ENCODE measurements around the gene LPAR3. TPM values are rescaled to one million over a fixed set of nuclear protein-coding genes. Genes with fewer than 3 reads are reported as not detected.

LPAR3 gene
- total and polyA plus RNA-seq, 2 experiments from 2014 or later = 10.4 to 36.9 TPM

DNA sequence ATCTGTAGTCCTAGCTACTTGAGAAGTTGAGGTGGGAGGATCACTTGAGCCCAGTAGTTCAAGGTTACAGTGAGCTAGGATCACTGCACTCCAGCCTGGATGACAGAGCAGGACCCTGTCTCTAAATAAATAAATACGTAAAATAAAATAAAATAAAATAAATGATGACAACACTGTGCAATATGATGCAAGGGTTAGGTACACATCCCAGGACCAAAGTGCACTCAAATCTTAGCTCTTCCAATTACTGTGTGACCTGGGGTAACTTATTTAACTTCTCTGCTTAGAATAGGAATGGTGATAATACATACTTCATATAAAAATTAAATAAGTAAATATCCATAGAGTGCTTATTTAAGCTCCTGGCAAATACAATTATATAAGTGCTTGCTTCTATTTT, 53.5 kb downstream of the LPAR3 start:
- H3K36me3 ChIP-seq (ENCODE audit: insufficient read depth) = no peaks in the 10 kb centered on the region
- no peak overlapping the region for H3K27ac Mint-ChIP-seq
- H3F3A ChIP-seq (replicated peaks; ENCODE audit: low read depth) = no peaks in the 10 kb centered on the region
- H3K4me2 ChIP-seq = no peak overlapping the region
- no peaks in the 10 kb centered on the region for H3K9me2 ChIP-seq (ENCODE audit: insufficient read depth)
- no peaks in the 10 kb centered on the region for H3K27me3 ChIP-seq (ENCODE audit: insufficient read depth)
- TF ChIP-seq, protein P1, sequence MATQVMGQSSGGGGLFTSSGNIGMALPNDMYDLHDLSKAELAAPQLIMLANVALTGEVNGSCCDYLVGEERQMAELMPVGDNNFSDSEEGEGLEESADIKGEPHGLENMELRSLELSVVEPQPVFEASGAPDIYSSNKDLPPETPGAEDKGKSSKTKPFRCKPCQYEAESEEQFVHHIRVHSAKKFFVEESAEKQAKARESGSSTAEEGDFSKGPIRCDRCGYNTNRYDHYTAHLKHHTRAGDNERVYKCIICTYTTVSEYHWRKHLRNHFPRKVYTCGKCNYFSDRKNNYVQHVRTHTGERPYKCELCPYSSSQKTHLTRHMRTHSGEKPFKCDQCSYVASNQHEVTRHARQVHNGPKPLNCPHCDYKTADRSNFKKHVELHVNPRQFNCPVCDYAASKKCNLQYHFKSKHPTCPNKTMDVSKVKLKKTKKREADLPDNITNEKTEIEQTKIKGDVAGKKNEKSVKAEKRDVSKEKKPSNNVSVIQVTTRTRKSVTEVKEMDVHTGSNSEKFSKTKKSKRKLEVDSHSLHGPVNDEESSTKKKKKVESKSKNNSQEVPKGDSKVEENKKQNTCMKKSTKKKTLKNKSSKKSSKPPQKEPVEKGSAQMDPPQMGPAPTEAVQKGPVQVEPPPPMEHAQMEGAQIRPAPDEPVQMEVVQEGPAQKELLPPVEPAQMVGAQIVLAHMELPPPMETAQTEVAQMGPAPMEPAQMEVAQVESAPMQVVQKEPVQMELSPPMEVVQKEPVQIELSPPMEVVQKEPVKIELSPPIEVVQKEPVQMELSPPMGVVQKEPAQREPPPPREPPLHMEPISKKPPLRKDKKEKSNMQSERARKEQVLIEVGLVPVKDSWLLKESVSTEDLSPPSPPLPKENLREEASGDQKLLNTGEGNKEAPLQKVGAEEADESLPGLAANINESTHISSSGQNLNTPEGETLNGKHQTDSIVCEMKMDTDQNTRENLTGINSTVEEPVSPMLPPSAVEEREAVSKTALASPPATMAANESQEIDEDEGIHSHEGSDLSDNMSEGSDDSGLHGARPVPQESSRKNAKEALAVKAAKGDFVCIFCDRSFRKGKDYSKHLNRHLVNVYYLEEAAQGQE (IDR thresholded peaks at IDR 0.05; ENCODE audit: unreplicated experiment) = no peak
- TF ChIP-seq, protein P2, sequence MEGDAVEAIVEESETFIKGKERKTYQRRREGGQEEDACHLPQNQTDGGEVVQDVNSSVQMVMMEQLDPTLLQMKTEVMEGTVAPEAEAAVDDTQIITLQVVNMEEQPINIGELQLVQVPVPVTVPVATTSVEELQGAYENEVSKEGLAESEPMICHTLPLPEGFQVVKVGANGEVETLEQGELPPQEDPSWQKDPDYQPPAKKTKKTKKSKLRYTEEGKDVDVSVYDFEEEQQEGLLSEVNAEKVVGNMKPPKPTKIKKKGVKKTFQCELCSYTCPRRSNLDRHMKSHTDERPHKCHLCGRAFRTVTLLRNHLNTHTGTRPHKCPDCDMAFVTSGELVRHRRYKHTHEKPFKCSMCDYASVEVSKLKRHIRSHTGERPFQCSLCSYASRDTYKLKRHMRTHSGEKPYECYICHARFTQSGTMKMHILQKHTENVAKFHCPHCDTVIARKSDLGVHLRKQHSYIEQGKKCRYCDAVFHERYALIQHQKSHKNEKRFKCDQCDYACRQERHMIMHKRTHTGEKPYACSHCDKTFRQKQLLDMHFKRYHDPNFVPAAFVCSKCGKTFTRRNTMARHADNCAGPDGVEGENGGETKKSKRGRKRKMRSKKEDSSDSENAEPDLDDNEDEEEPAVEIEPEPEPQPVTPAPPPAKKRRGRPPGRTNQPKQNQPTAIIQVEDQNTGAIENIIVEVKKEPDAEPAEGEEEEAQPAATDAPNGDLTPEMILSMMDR (conservative IDR thresholded peaks at IDR 0.05; ENCODE audit: low read depth in 2 of 2) = no peak
- TF ChIP-seq NANOG (IDR thresholded peaks at IDR 0.05; ENCODE audit: borderline replicate concordance) (no peak), JUNB (IDR thresholded peaks at IDR 0.05; ENCODE audit: unreplicated experiment) (no peak), EZH2phosphoT487 (IDR thresholded peaks at IDR 0.05; ENCODE audit: unreplicated experiment) (no peak), STAT1 (IDR thresholded peaks at IDR 0.05; ENCODE audit: unreplicated experiment) (no peak)
- H2AFZ ChIP-seq = no peak overlapping the region
- H3K4me1 ChIP-seq (ENCODE audit: insufficient read depth) = no peaks in the 10 kb centered on the region
- H3K4me1 Mint-ChIP-seq = peaks cover 15% of the 10 kb centered on the region
- H3K4me3 ChIP-seq = no peak overlapping the region
- no peaks in the 10 kb centered on the region for H3K27me3 Mint-ChIP-seq (ENCODE audit: insufficient read depth, low read depth, poor library complexity)
- H3K4me3 Mint-ChIP-seq = no peak overlapping the region
- DNase-seq (ENCODE audit: low spot score) (no peak), ATAC-seq (no peak)
- no peaks in the 10 kb centered on the region for H3K36me3 Mint-ChIP-seq (ENCODE audit: low read depth)
- H3K27ac ChIP-seq (ENCODE audit: low read depth) = no peak overlapping the region
- H3K79me2 ChIP-seq (replicated peaks; ENCODE audit: insufficient read depth) = 0 out of 2 replicates have a peak, but pooled peaks cover 6% of the 10 kb centered on the region
- 0 out of 2 replicates have a peak, but pooled peaks cover 3% of the 10 kb centered on the region for H4K20me1 ChIP-seq (replicated peaks; ENCODE audit: insufficient read depth)
- H3K9me3 Mint-ChIP-seq = no peaks in the 10 kb centered on the region

DNA sequence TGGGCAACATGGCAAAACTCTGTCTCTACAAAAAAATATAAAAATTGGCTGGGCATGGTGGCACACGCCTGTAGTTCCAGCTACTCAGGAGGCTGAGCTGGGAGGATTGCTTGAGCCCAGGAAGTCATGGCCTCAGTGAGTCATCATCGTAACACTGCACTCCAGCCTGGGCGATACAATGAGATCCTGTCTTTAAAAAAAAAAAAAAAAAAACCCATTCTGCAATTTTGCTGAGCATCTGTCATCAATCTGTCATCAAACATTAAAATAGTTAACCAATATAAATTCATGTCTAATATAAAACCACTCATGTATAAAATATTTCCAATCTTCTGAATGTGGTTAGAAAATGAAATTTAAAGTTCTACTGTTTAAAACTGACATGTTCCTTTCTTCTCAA, 56.9 kb downstream of the LPAR3 start:
- H3K9me2 ChIP-seq (ENCODE audit: insufficient read depth) = no peaks in the 10 kb centered on the region
- Mint-ChIP-seq H3K4me3 (no peak overlapping the region), H3K4me1 (no peaks in the 10 kb centered on the region), H3K9me3 (no peaks in the 10 kb centered on the region), H3K27ac (no peak overlapping the region), H3K27me3 (ENCODE audit: insufficient read depth, low read depth, poor library complexity) (no peaks in the 10 kb centered on the region), H3K36me3 (ENCODE audit: low read depth) (no peaks in the 10 kb centered on the region)
- H3K4me3 ChIP-seq = no peak overlapping the region
- no peaks in the 10 kb centered on the region for H3K79me2 ChIP-seq (replicated peaks; ENCODE audit: insufficient read depth)
- H3K27ac ChIP-seq (ENCODE audit: low read depth) = no peak overlapping the region
- peaks cover 3% of the 10 kb centered on the region; the same call in 1 of the 2 replicates for H4K20me1 ChIP-seq (replicated peaks; ENCODE audit: insufficient read depth)
- no peaks in the 10 kb centered on the region for H3K36me3 ChIP-seq (ENCODE audit: insufficient read depth)
- H3K4me2 ChIP-seq = no peak overlapping the region
- H3K27me3 ChIP-seq (ENCODE audit: insufficient read depth) = no peaks in the 10 kb centered on the region
- TF ChIP-seq ZNF114 (CRISPR knock-in tag; IDR thresholded peaks at IDR 0.05) (no peak), EZH2phosphoT487 (IDR thresholded peaks at IDR 0.05; ENCODE audit: unreplicated experiment) (no peak), POLR2AphosphoS5 (IDR thresholded peaks at IDR 0.05; ENCODE audit: low read depth) (no peak), STAT1 (IDR thresholded peaks at IDR 0.05; ENCODE audit: unreplicated experiment) (no peak)
- TF ChIP-seq, protein P3, sequence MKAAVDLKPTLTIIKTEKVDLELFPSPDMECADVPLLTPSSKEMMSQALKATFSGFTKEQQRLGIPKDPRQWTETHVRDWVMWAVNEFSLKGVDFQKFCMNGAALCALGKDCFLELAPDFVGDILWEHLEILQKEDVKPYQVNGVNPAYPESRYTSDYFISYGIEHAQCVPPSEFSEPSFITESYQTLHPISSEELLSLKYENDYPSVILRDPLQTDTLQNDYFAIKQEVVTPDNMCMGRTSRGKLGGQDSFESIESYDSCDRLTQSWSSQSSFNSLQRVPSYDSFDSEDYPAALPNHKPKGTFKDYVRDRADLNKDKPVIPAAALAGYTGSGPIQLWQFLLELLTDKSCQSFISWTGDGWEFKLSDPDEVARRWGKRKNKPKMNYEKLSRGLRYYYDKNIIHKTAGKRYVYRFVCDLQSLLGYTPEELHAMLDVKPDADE (IDR thresholded peaks at IDR 0.05) = no peak
- TF ChIP-seq, protein P4, sequence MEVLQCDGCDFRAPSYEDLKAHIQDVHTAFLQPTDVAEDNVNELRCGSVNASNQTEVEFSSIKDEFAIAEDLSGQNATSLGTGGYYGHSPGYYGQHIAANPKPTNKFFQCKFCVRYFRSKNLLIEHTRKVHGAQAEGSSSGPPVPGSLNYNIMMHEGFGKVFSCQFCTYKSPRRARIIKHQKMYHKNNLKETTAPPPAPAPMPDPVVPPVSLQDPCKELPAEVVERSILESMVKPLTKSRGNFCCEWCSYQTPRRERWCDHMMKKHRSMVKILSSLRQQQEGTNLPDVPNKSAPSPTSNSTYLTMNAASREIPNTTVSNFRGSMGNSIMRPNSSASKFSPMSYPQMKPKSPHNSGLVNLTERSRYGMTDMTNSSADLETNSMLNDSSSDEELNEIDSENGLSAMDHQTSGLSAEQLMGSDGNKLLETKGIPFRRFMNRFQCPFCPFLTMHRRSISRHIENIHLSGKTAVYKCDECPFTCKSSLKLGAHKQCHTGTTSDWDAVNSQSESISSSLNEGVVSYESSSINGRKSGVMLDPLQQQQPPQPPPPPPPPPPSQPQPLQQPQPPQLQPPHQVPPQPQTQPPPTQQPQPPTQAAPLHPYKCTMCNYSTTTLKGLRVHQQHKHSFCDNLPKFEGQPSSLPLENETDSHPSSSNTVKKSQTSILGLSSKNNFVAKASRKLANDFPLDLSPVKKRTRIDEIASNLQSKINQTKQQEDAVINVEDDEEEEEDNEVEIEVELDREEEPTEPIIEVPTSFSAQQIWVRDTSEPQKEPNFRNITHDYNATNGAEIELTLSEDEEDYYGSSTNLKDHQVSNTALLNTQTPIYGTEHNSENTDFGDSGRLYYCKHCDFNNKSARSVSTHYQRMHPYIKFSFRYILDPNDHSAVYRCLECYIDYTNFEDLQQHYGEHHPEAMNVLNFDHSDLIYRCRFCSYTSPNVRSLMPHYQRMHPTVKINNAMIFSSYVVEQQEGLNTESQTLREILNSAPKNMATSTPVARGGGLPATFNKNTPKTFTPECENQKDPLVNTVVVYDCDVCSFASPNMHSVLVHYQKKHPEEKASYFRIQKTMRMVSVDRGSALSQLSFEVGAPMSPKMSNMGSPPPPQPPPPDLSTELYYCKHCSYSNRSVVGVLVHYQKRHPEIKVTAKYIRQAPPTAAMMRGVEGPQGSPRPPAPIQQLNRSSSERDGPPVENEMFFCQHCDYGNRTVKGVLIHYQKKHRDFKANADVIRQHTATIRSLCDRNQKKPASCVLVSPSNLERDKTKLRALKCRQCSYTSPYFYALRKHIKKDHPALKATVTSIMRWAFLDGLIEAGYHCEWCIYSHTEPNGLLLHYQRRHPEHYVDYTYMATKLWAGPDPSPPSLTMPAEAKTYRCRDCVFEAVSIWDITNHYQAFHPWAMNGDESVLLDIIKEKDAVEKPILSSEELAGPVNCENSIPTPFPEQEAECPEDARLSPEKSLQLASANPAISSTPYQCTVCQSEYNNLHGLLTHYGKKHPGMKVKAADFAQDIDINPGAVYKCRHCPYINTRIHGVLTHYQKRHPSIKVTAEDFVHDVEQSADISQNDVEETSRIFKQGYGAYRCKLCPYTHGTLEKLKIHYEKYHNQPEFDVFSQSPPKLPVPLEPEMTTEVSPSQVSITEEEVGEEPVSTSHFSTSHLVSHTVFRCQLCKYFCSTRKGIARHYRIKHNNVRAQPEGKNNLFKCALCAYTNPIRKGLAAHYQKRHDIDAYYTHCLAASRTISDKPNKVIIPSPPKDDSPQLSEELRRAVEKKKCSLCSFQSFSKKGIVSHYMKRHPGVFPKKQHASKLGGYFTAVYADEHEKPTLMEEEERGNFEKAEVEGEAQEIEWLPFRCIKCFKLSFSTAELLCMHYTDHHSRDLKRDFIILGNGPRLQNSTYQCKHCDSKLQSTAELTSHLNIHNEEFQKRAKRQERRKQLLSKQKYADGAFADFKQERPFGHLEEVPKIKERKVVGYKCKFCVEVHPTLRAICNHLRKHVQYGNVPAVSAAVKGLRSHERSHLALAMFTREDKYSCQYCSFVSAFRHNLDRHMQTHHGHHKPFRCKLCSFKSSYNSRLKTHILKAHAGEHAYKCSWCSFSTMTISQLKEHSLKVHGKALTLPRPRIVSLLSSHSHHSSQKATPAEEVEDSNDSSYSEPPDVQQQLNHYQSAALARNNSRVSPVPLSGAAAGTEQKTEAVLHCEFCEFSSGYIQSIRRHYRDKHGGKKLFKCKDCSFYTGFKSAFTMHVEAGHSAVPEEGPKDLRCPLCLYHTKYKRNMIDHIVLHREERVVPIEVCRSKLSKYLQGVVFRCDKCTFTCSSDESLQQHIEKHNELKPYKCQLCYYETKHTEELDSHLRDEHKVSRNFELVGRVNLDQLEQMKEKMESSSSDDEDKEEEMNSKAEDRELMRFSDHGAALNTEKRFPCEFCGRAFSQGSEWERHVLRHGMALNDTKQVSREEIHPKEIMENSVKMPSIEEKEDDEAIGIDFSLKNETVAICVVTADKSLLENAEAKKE (CRISPR knock-in tag; IDR thresholded peaks at IDR 0.05) = no peak
- H3K4me1 ChIP-seq (ENCODE audit: insufficient read depth) = no peaks in the 10 kb centered on the region
- no peaks in the 10 kb centered on the region for H3F3A ChIP-seq (replicated peaks; ENCODE audit: low read depth)
- H2AFZ ChIP-seq = no peak overlapping the region
- no peak for DNase-seq (ENCODE audit: low spot score)
- ATAC-seq = no peak

All from GM23338 (cell line).